Hypothalamus (tissue), 51 donors: ENCODE measurements around the gene CTDP1.
A peak's percentile ranks its signal among the peaks of the same experiment; 100 is the strongest.

Experiments
- DNase-seq, 51 donors: peaks; one replicate each; lab custom pipeline; 2025; lab: John Stamatoyannopoulos, UW

Gene CTDP1

GRCh38 chr18:79644006-79644665 is 35.5 kb upstream of the CTDP1 start:
- peak in 36 of 51 donors; percentile 12 to 72 (median 48) for DNase-seq

GRCh38 chr18:79644666-79645057 is 34.9 kb upstream of the CTDP1 start:
- no peak for DNase-seq

GRCh38 chr18:79645291-79645983 is 34.2 kb upstream of the CTDP1 start:
- no peak for DNase-seq

- no peak for DNase-seq
Observed at GRCh38 chr18:79647307-79647706, 32.3 kb upstream of the CTDP1 start.

- DNase-seq: no peak
Observed at GRCh38 chr18:79650959-79651358, 28.6 kb upstream of the CTDP1 start.

- peak in 1 of 51 donors; percentile 27 for DNase-seq
Observed at GRCh38 chr18:79657342-79657996, 22.1 kb upstream of the CTDP1 start.

GRCh38 chr18:79658366-79658765 is 21.2 kb upstream of the CTDP1 start:
- no peak for DNase-seq

GRCh38 chr18:79659733-79660132 is 19.9 kb upstream of the CTDP1 start:
- no peak for DNase-seq

- DNase-seq: peak in 1 of 51 donors; percentile 55
Observed at GRCh38 chr18:79662034-79662433, 17.6 kb upstream of the CTDP1 start.

- DNase-seq: peak in 1 of 51 donors; percentile 55
Observed at GRCh38 chr18:79662439-79662838, 17.2 kb upstream of the CTDP1 start.

- no peak for DNase-seq
Observed at GRCh38 chr18:79664525-79665125, 15.0 kb upstream of the CTDP1 start.

- DNase-seq: no peak
Observed at GRCh38 chr18:79668203-79668602, 11.4 kb upstream of the CTDP1 start.

- no peak for DNase-seq
Observed at GRCh38 chr18:79672490-79673276, 6.9 kb upstream of the CTDP1 start.

- no peak for DNase-seq
Observed at GRCh38 chr18:79677221-79677620, 2.4 kb upstream of the CTDP1 start.

- no peak for DNase-seq
Observed at GRCh38 chr18:79677840-79678239, 1.8 kb upstream of the CTDP1 start.

GRCh38 chr18:79678665-79679551 is 695 bp upstream of the CTDP1 start:
- DNase-seq: peak; percentile 92 to 99 (median 98)

- DNase-seq: no peak
Observed at GRCh38 chr18:79680100-79680879, 687 bp downstream of the CTDP1 start.

GRCh38 chr18:79680891-79681339 is 1.3 kb downstream of the CTDP1 start:
- no peak for DNase-seq
